Thoracic aorta (tissue), 2 donors: ENCODE results near the gene NABP1. TPM values are rescaled to one million over a fixed set of nuclear protein-coding genes. Genes with fewer than 3 reads are reported as not detected.

Source experiments
- ATAC-seq: fragments of 150-250 bp; one replicate; pipeline ENCODE4 v1.8.0; 2017; ENCODE audit warnings: low read depth; ENCODE audit not compliant: insufficient number of reproducible peaks, low FRiP score
- DNase-seq: peaks from one replicate; pipeline ENCODE4 v3.0.0-alpha.2; 2020; ENCODE audit warnings: low spot score
- H3K27ac ChIP-seq, 2 donors: fragments of 200-600 bp; sonication (generic); 1 replicate in 1 of 2; 2 replicates in 1 of 2; pipeline ENCODE4 v1.5.1; 2016; ENCODE audit warnings: mild to moderate bottlenecking in 2 of 2, moderate library complexity in 2 of 2
- H3K27me3 ChIP-seq: fragments of 200-600 bp; sonication (generic); replicated peaks from 2 replicates; pipeline ENCODE4 v1.6.0; 2016; ENCODE audit warnings: mild to moderate bottlenecking; ENCODE audit not compliant: insufficient read depth
- H3K36me3 ChIP-seq: fragments of 200-600 bp; sonication (generic); one replicate; pipeline ENCODE4 v1.5.1; 2016
- H3K4me1 ChIP-seq, 2 donors: fragments of 200-600 bp; sonication (generic); 1 replicate in 1 of 2; 2 replicates in 1 of 2; pipeline versions ENCODE4 v1.5.1 to v1.6.0; 2016; ENCODE audit warnings: low read depth in 2 of 2, mild to moderate bottlenecking in 1 of 2; ENCODE audit not compliant: control insufficient read depth in 1 of 2
- H3K4me3 ChIP-seq: fragments of 200-600 bp; sonication (generic); 2 replicates; pipeline ENCODE4 v1.5.1; 2016; ENCODE audit warnings: mild to moderate bottlenecking
- H3K9me3 ChIP-seq: fragments of 200-600 bp; sonication (generic); 2 replicates; pipeline ENCODE4 v1.5.1; 2016
- total RNA-seq, 2 donors: library from RNA; depleted of rRNA; stranded (reverse); fragments of >200 nt; gene quantifications; one replicate each; pipeline versions ENCODE4 v1.1.0 to v1.2.3, GENCODE V29; 2016
- TF ChIP-seq, protein P1 (sequence below): fragments of 200-600 bp; sonication (generic); IDR thresholded peaks from one replicate; pipeline ENCODE4 v1.5.1; 2019; ENCODE audit warnings: antibody characterized with exemption

Gene NABP1
- total RNA-seq, 2 donors from 2014 or later, result 25.2 to 84.7 TPM

DNA sequence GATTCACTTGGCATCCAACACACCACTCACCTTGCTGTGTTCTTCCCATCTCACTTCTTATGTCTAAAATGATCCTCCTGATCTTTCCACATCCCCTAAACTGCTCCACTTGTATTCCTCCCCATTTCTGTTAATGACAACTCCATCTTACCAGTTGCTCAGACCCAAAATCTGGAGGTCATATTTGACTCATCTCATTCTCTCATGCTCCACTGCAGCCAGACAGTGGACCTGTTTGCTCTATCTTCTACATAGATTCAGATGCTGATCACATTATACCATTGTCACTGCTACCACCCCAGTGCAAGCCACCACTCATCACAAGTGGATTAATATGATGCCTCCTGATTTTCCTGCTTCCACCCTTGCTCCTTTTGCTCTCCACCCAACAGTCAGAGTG is 7.9 kb upstream of the NABP1 start:
- Histone ChIP-seq H3K4me3 (no peak overlapping the region), H3K27ac (no peak overlapping the region), H3K36me3 (no peaks in the 10 kb centered on the region), H3K27me3 (no peaks in the 10 kb centered on the region), H3K9me3 (no peaks in the 10 kb centered on the region), H3K4me1 (no peaks in the 10 kb centered on the region)
- TF ChIP-seq, protein P1, sequence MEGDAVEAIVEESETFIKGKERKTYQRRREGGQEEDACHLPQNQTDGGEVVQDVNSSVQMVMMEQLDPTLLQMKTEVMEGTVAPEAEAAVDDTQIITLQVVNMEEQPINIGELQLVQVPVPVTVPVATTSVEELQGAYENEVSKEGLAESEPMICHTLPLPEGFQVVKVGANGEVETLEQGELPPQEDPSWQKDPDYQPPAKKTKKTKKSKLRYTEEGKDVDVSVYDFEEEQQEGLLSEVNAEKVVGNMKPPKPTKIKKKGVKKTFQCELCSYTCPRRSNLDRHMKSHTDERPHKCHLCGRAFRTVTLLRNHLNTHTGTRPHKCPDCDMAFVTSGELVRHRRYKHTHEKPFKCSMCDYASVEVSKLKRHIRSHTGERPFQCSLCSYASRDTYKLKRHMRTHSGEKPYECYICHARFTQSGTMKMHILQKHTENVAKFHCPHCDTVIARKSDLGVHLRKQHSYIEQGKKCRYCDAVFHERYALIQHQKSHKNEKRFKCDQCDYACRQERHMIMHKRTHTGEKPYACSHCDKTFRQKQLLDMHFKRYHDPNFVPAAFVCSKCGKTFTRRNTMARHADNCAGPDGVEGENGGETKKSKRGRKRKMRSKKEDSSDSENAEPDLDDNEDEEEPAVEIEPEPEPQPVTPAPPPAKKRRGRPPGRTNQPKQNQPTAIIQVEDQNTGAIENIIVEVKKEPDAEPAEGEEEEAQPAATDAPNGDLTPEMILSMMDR, result no peak
- no peak for ATAC-seq
- no peak for DNase-seq

DNA sequence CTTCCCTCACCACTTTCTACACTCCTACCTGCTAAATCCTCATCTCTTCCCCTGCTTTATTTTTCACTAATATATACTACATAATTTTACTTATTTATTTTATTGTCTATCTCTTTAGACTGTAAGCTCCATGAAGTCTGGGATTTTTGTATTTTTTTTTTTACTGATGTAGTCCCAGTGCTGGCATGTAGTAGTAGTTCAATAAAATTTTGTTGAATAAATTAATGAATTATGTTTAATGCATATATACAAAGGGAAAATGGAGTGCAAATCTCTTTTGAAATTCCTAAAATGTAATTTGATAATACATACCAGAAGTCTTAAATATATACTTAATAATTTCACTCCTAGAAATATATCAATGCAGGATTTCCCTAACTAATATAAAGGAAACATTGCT is 7.1 kb upstream of the NABP1 start:
- ATAC-seq (no peak), DNase-seq (no peak)
- Histone ChIP-seq H3K4me3 (no peak overlapping the region), H3K27me3 (no peaks in the 10 kb centered on the region), H3K4me1 (no peaks in the 10 kb centered on the region), H3K36me3 (no peaks in the 10 kb centered on the region), H3K9me3 (no peaks in the 10 kb centered on the region), H3K27ac (no peak overlapping the region)
- TF ChIP-seq, protein P1, result no peak

DNA sequence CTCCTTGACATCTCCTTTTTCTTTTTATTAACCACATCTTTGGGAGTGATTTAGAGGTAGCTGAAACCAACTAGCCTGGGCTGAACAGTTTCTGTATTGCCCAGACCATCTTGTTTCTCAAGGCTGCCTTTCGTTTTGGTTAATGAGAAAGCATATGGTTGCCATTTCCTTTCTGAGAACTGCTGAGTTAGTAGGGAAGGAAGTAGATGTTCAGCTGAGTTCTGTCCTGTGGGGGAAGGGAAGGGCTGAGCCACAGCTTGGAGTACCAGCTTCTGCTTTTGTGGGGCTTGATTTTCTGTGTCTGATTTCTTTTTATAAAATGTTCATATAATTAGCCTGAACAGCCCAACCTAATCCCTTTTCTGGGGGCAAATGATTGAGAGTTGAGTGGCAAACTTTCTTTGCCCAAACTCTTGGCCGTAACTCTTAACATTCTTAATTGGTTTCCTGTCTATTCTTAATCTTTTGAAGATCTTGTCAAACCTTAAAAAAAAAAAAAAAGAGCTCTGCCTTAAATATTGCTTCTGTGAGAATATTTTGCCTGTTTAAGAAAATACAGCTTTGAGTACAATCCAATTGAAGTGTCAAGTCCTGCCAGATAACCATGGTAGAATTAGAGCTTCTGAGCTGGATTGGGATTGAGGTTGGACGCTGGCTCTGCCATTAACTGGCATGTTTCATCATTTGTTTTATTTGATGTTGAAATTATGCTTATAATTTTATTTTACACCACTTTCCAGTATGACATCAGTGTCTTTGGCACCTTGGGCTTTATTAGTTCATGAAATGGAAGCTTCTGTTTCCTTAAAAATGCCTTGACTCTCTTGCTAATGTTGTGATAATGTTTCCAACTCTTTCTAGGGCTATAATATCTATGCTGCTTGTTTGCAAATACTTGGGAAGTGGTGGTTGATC is 1.9 kb upstream of the NABP1 start:
- no peaks in the 10 kb centered on the region for H3K27me3 ChIP-seq
- H3K4me1 ChIP-seq, result peaks cover 28 to 30% of the 10 kb centered on the region in 2 donors
- H3K9me3 ChIP-seq, result no peaks in the 10 kb centered on the region
- no peak for DNase-seq
- H3K36me3 ChIP-seq, result no peaks in the 10 kb centered on the region
- TF ChIP-seq, protein P1, result no peak
- ATAC-seq, result no peak
- peak overlapping the region in 1 of 2 donors; percentile 99 for H3K27ac ChIP-seq
- H3K4me3 ChIP-seq, result no peak overlapping the region

- Histone ChIP-seq H3K27me3 (no peaks in the 10 kb centered on the region), H3K9me3 (no peaks in the 10 kb centered on the region), H3K4me1 (peaks cover 30 to 32% of the 10 kb centered on the region in 2 donors), H3K27ac (peak overlapping the region; percentile 99 to 100), H3K36me3 (no peaks in the 10 kb centered on the region), H3K4me3 (peak overlapping the region; percentile 96)
- ATAC-seq (peak; percentile 54), DNase-seq (no peak)
- TF ChIP-seq, protein P1, result no peak
Measured at GRCh38 chr2:191676790-191677645, 918 bp upstream of the NABP1 start.
